Mucosa of rectum (tissue), 2 donors: Measurements from ENCODE around the gene SECTM1.

ENCODE experiments used
- H3K27ac ChIP-seq, 2 donors: one replicate each; pipeline ENCODE4 v1.7.0; 2013; ENCODE audit warnings: inconsistent platforms in 2 of 2, low read depth in 2 of 2, low read length in 2 of 2
- H3K27me3 ChIP-seq, 2 donors: one replicate each; pipeline ENCODE4 v1.7.0; 2013; ENCODE audit warnings: low read length in 2 of 2; ENCODE audit not compliant: control insufficient read depth in 2 of 2, insufficient read depth in 2 of 2
- H3K36me3 ChIP-seq, 2 donors: one replicate each; pipeline ENCODE4 v1.7.0; 2013; ENCODE audit warnings: low read length in 2 of 2; ENCODE audit not compliant: control insufficient read depth in 2 of 2, insufficient read depth in 2 of 2
- H3K4me1 ChIP-seq, 2 donors: one replicate each; pipeline ENCODE4 v1.7.0; 2013; ENCODE audit warnings: low read length in 2 of 2, mild to moderate bottlenecking in 1 of 2; ENCODE audit not compliant: control insufficient read depth in 2 of 2, insufficient read depth in 2 of 2
- H3K4me3 ChIP-seq, 2 donors: one replicate each; pipeline ENCODE4 v1.7.0; 2013; ENCODE audit warnings: low read length in 2 of 2
- H3K9ac ChIP-seq, 2 donors: one replicate each; pipeline ENCODE4 v1.7.0; 2013; ENCODE audit warnings: low read length in 2 of 2, low read depth in 1 of 2, mild to moderate bottlenecking in 1 of 2
- H3K9me3 ChIP-seq, 2 donors: one replicate each; pipeline ENCODE4 v1.7.0; 2013; ENCODE audit warnings: low read length in 2 of 2; ENCODE audit not compliant: control insufficient read depth in 2 of 2
- donor health status: healthy.
- donor health status: Normal muscosa, but diverticular disease.

Gene SECTM1

GRCh38 chr17:82302991-82303943, 30.3 kb downstream of the SECTM1 start:
- Histone ChIP-seq H3K27ac (peak overlapping the region in 1 of 2 donors; percentile 16), H3K4me3 (no peak overlapping the region), H3K9me3 (no peaks in the 10 kb centered on the region), H3K9ac (no peak overlapping the region), H3K4me1 (peaks cover 7 to 12% of the 10 kb centered on the region in 2 donors), H3K36me3 (no peaks in the 10 kb centered on the region), H3K27me3 (no peaks in the 10 kb centered on the region)

GRCh38 chr17:82302568-82302963, 31.0 kb downstream of the SECTM1 start:
- Histone ChIP-seq H3K4me3 (no peak overlapping the region), H3K9ac (no peak overlapping the region), H3K9me3 (no peaks in the 10 kb centered on the region), H3K27me3 (no peaks in the 10 kb centered on the region), H3K36me3 (no peaks in the 10 kb centered on the region), H3K4me1 (peaks cover 14 to 19% of the 10 kb centered on the region in 2 donors), H3K27ac (peak overlapping the region in 1 of 2 donors; percentile 16)

GRCh38 chr17:82301916-82302567, 31.5 kb downstream of the SECTM1 start:
- H3K4me3 ChIP-seq, result no peak overlapping the region
- H3K27ac ChIP-seq, result peak overlapping the region in 1 of 2 donors; percentile 16
- no peaks in the 10 kb centered on the region for H3K27me3 ChIP-seq
- peak overlapping the region in 1 of 2 donors; percentile 24 for H3K9ac ChIP-seq
- peaks cover 19 to 24% of the 10 kb centered on the region in 2 donors for H3K4me1 ChIP-seq
- H3K9me3 ChIP-seq, result no peaks in the 10 kb centered on the region
- no peaks in the 10 kb centered on the region for H3K36me3 ChIP-seq

GRCh38 chr17:82301300-82301915, 32.2 kb downstream of the SECTM1 start:
- Histone ChIP-seq H3K27me3 (no peaks in the 10 kb centered on the region), H3K36me3 (no peaks in the 10 kb centered on the region), H3K4me3 (no peak overlapping the region), H3K9me3 (no peaks in the 10 kb centered on the region), H3K27ac (no peak overlapping the region), H3K4me1 (peaks cover 25 to 30% of the 10 kb centered on the region in 2 donors), H3K9ac (peak overlapping the region in 1 of 2 donors; percentile 24)

- H3K9ac ChIP-seq, result peak overlapping the region in 1 of 2 donors; percentile 6
- H3K4me3 ChIP-seq, result no peak overlapping the region
- H3K27ac ChIP-seq, result no peak overlapping the region
- H3K27me3 ChIP-seq, result no peaks in the 10 kb centered on the region
- H3K36me3 ChIP-seq, result no peaks in the 10 kb centered on the region
- peaks cover 30 to 34% of the 10 kb centered on the region in 2 donors for H3K4me1 ChIP-seq
- H3K9me3 ChIP-seq, result no peaks in the 10 kb centered on the region
Observed at GRCh38 chr17:82300707-82301270, 32.8 kb downstream of the SECTM1 start.

- no peaks in the 10 kb centered on the region for H3K36me3 ChIP-seq
- H3K27me3 ChIP-seq, result no peaks in the 10 kb centered on the region
- no peak overlapping the region for H3K9ac ChIP-seq
- no peak overlapping the region for H3K27ac ChIP-seq
- H3K9me3 ChIP-seq, result no peaks in the 10 kb centered on the region
- no peak overlapping the region for H3K4me3 ChIP-seq
- H3K4me1 ChIP-seq, result peaks cover 33 to 37% of the 10 kb centered on the region in 2 donors
Observed at GRCh38 chr17:82300228-82300627, 33.3 kb downstream of the SECTM1 start.

GRCh38 chr17:82299452-82299851, 34.1 kb downstream of the SECTM1 start:
- H3K4me3 ChIP-seq, result no peak overlapping the region
- no peaks in the 10 kb centered on the region for H3K9me3 ChIP-seq
- H3K36me3 ChIP-seq, result no peaks in the 10 kb centered on the region
- no peaks in the 10 kb centered on the region for H3K27me3 ChIP-seq
- H3K27ac ChIP-seq, result peak overlapping the region in 1 of 2 donors; percentile 96
- peaks cover 40 to 44% of the 10 kb centered on the region in 2 donors for H3K4me1 ChIP-seq
- H3K9ac ChIP-seq, result no peak overlapping the region

- H3K4me3 ChIP-seq, result peak overlapping the region; percentile 76 to 86
- no peaks in the 10 kb centered on the region for H3K27me3 ChIP-seq
- no peaks in the 10 kb centered on the region for H3K9me3 ChIP-seq
- peaks cover 47 to 50% of the 10 kb centered on the region in 2 donors for H3K4me1 ChIP-seq
- H3K36me3 ChIP-seq, result no peaks in the 10 kb centered on the region
- peak overlapping the region; percentile 89 to 96 for H3K9ac ChIP-seq
- H3K27ac ChIP-seq, result peak overlapping the region; percentile 94 to 96
Observed at GRCh38 chr17:82298538-82299421, 34.8 kb downstream of the SECTM1 start.
